Measurements from ENCODE around the gene GREM2. TPM values are rescaled to one million over a fixed set of nuclear protein-coding genes. Genes with fewer than 3 reads are reported as not detected.
A peak's percentile ranks its signal among the peaks of the same experiment; 100 is the strongest.

GREM2 gene
- total RNA-seq, 2 donors from 2014 or later = 1.4 TPM; not detected in 1

- no peaks in the 10 kb centered on the region for H3K27me3 Mint-ChIP-seq (ENCODE audit: low read depth)
- H3K36me3 Mint-ChIP-seq (ENCODE audit: insufficient read depth in 2 of 2) = no peaks in the 10 kb centered on the region
- H3K4me3 Mint-ChIP-seq = no peak overlapping the region
- no peak for DNase-seq
- no peak for ATAC-seq (replicated peaks in 1 of 2)
- no peak overlapping the region for H3K27ac Mint-ChIP-seq
- no peaks in the 10 kb centered on the region for H3K4me1 Mint-ChIP-seq (ENCODE audit: low read depth)
- H3K9me3 Mint-ChIP-seq = no peaks in the 10 kb centered on the region
Observed at GRCh38 chr1:240599299-240599698, 12.7 kb downstream of the GREM2 start.

- no peak for ATAC-seq (replicated peaks in 1 of 2)
- Mint-ChIP-seq H3K27ac (no peak overlapping the region), H3K4me1 (ENCODE audit: low read depth) (no peaks in the 10 kb centered on the region), H3K36me3 (ENCODE audit: insufficient read depth in 2 of 2) (no peaks in the 10 kb centered on the region), H3K4me3 (no peak overlapping the region), H3K27me3 (ENCODE audit: low read depth) (no peaks in the 10 kb centered on the region), H3K9me3 (no peaks in the 10 kb centered on the region)
- DNase-seq = no peak
Observed at GRCh38 chr1:240598216-240599001, 13.5 kb downstream of the GREM2 start.

- Mint-ChIP-seq H3K9me3 (no peaks in the 10 kb centered on the region), H3K4me1 (ENCODE audit: low read depth) (no peaks in the 10 kb centered on the region), H3K27ac (no peak overlapping the region), H3K4me3 (no peak overlapping the region), H3K27me3 (ENCODE audit: low read depth) (no peaks in the 10 kb centered on the region), H3K36me3 (ENCODE audit: insufficient read depth in 2 of 2) (no peaks in the 10 kb centered on the region)
- no peak for DNase-seq
- ATAC-seq (replicated peaks in 1 of 2) = no peak
Observed at GRCh38 chr1:240597153-240597745, 14.7 kb downstream of the GREM2 start.

- no peak overlapping the region for H3K4me3 Mint-ChIP-seq
- H3K27me3 Mint-ChIP-seq (ENCODE audit: low read depth) = no peaks in the 10 kb centered on the region
- ATAC-seq (replicated peaks in 1 of 2) (no peak), DNase-seq (no peak)
- no peaks in the 10 kb centered on the region for H3K36me3 Mint-ChIP-seq (ENCODE audit: insufficient read depth in 2 of 2)
- H3K27ac Mint-ChIP-seq = no peak overlapping the region
- peaks cover 0 to 2% of the 10 kb centered on the region in 2 donors for H3K9me3 Mint-ChIP-seq
- H3K4me1 Mint-ChIP-seq (ENCODE audit: low read depth) = no peaks in the 10 kb centered on the region
Observed at GRCh38 chr1:240595476-240595875, 16.5 kb downstream of the GREM2 start.

- DNase-seq = no peak
- H3K27ac Mint-ChIP-seq = no peak overlapping the region
- no peak for ATAC-seq (replicated peaks in 1 of 2)
- H3K4me3 Mint-ChIP-seq = no peak overlapping the region
- H3K4me1 Mint-ChIP-seq (ENCODE audit: low read depth) = no peaks in the 10 kb centered on the region
- H3K36me3 Mint-ChIP-seq (ENCODE audit: insufficient read depth in 2 of 2) = no peaks in the 10 kb centered on the region
- peaks cover 0 to 5% of the 10 kb centered on the region in 2 donors for H3K9me3 Mint-ChIP-seq
- H3K27me3 Mint-ChIP-seq (ENCODE audit: low read depth) = no peaks in the 10 kb centered on the region
Observed at GRCh38 chr1:240591564-240591963, 20.4 kb downstream of the GREM2 start.

- no peak for DNase-seq
- Mint-ChIP-seq H3K4me3 (no peak overlapping the region), H3K27me3 (ENCODE audit: low read depth) (no peaks in the 10 kb centered on the region), H3K27ac (no peak overlapping the region), H3K36me3 (ENCODE audit: insufficient read depth in 2 of 2) (no peaks in the 10 kb centered on the region), H3K4me1 (ENCODE audit: low read depth) (no peaks in the 10 kb centered on the region), H3K9me3 (peaks cover 0 to 5% of the 10 kb centered on the region in 2 donors)
- ATAC-seq (replicated peaks in 1 of 2) = no peak
Observed at GRCh38 chr1:240591078-240591477, 20.9 kb downstream of the GREM2 start.

GRCh38 chr1:240589585-240590110 lies 22.3 kb downstream of the GREM2 start:
- H3K27ac Mint-ChIP-seq = no peak overlapping the region
- peaks cover 0 to 5% of the 10 kb centered on the region in 2 donors for H3K9me3 Mint-ChIP-seq
- ATAC-seq (replicated peaks in 1 of 2) (no peak), DNase-seq (no peak)
- no peak overlapping the region for H3K4me3 Mint-ChIP-seq
- no peaks in the 10 kb centered on the region for H3K4me1 Mint-ChIP-seq (ENCODE audit: low read depth)
- no peaks in the 10 kb centered on the region for H3K27me3 Mint-ChIP-seq (ENCODE audit: low read depth)
- no peaks in the 10 kb centered on the region for H3K36me3 Mint-ChIP-seq (ENCODE audit: insufficient read depth in 2 of 2)

GRCh38 chr1:240586006-240586405 lies 25.9 kb downstream of the GREM2 start:
- Mint-ChIP-seq H3K4me1 (ENCODE audit: low read depth) (no peaks in the 10 kb centered on the region), H3K36me3 (ENCODE audit: insufficient read depth in 2 of 2) (no peaks in the 10 kb centered on the region), H3K9me3 (peaks cover 0 to 4% of the 10 kb centered on the region in 2 donors), H3K27ac (no peak overlapping the region), H3K4me3 (no peak overlapping the region), H3K27me3 (ENCODE audit: low read depth) (no peaks in the 10 kb centered on the region)
- no peak for ATAC-seq (replicated peaks in 1 of 2)
- DNase-seq = no peak

- Mint-ChIP-seq H3K27ac (no peak overlapping the region), H3K27me3 (ENCODE audit: low read depth) (no peaks in the 10 kb centered on the region), H3K4me3 (no peak overlapping the region), H3K9me3 (no peaks in the 10 kb centered on the region), H3K36me3 (ENCODE audit: insufficient read depth in 2 of 2) (no peaks in the 10 kb centered on the region), H3K4me1 (ENCODE audit: low read depth) (no peaks in the 10 kb centered on the region)
- no peak for DNase-seq
- ATAC-seq (replicated peaks in 1 of 2) = no peak
Observed at GRCh38 chr1:240582953-240583352, 29.0 kb downstream of the GREM2 start.

GRCh38 chr1:240579511-240579910 lies 32.4 kb downstream of the GREM2 start:
- no peak overlapping the region for H3K4me3 Mint-ChIP-seq
- H3K4me1 Mint-ChIP-seq (ENCODE audit: low read depth) = peaks cover 8% of the 10 kb centered on the region
- DNase-seq (no peak), ATAC-seq (replicated peaks in 1 of 2) (no peak)
- peaks cover under 1 to 2% of the 10 kb centered on the region in 2 donors for H3K9me3 Mint-ChIP-seq
- H3K36me3 Mint-ChIP-seq (ENCODE audit: insufficient read depth in 2 of 2) = no peaks in the 10 kb centered on the region
- no peaks in the 10 kb centered on the region for H3K27me3 Mint-ChIP-seq (ENCODE audit: low read depth)
- H3K27ac Mint-ChIP-seq = no peak overlapping the region

GRCh38 chr1:240577095-240577494 lies 34.9 kb downstream of the GREM2 start:
- H3K27me3 Mint-ChIP-seq (ENCODE audit: low read depth) = no peaks in the 10 kb centered on the region
- H3K4me1 Mint-ChIP-seq (ENCODE audit: low read depth) = peaks cover 8% of the 10 kb centered on the region
- no peaks in the 10 kb centered on the region for H3K36me3 Mint-ChIP-seq (ENCODE audit: insufficient read depth in 2 of 2)
- DNase-seq (no peak), ATAC-seq (replicated peaks in 1 of 2) (no peak)
- H3K9me3 Mint-ChIP-seq = peaks cover 3 to 7% of the 10 kb centered on the region in 2 donors
- no peak overlapping the region for H3K4me3 Mint-ChIP-seq
- H3K27ac Mint-ChIP-seq = no peak overlapping the region

GRCh38 chr1:240575981-240576662 lies 35.8 kb downstream of the GREM2 start:
- H3K4me3 Mint-ChIP-seq = peak overlapping the region in 1 of 2 donors; percentile 65

GRCh38 chr1:240572328-240572727 lies 39.6 kb downstream of the GREM2 start:
- no peak overlapping the region for H3K4me3 Mint-ChIP-seq
- H3K27me3 Mint-ChIP-seq (ENCODE audit: low read depth) = no peaks in the 10 kb centered on the region
- H3K27ac Mint-ChIP-seq = no peak overlapping the region
- ATAC-seq (replicated peaks in 1 of 2) (no peak), DNase-seq (no peak)
- H3K9me3 Mint-ChIP-seq = peaks cover 3 to 4% of the 10 kb centered on the region in 2 donors
- peaks cover 8% of the 10 kb centered on the region for H3K4me1 Mint-ChIP-seq (ENCODE audit: low read depth)
- no peaks in the 10 kb centered on the region for H3K36me3 Mint-ChIP-seq (ENCODE audit: insufficient read depth in 2 of 2)

More at GRCh38 chr1:240575981-240576662, 35.8 kb downstream of the GREM2 start:
- H3K9me3 Mint-ChIP-seq = peaks cover 3 to 7% of the 10 kb centered on the region in 2 donors
- peak in 1 of 2 donors; percentile 73 for ATAC-seq (replicated peaks in 1 of 2)
- no peaks in the 10 kb centered on the region for H3K27me3 Mint-ChIP-seq (ENCODE audit: low read depth)
- peak overlapping the region; percentile 50 for H3K27ac Mint-ChIP-seq
- no peaks in the 10 kb centered on the region for H3K36me3 Mint-ChIP-seq (ENCODE audit: insufficient read depth in 2 of 2)
- H3K4me1 Mint-ChIP-seq (ENCODE audit: low read depth) = peaks cover 8% of the 10 kb centered on the region
- peak in 1 of 2 donors; percentile 4 for DNase-seq
